Panc1 (cell line): Measurements from ENCODE around the gene NT5DC1. TPM values are rescaled to one million over a fixed set of nuclear protein-coding genes. Genes with fewer than 3 reads are reported as not detected.

Experiments used
- ATAC-seq: fragments of 200-7000 bp; cut with Tn5 transposase; 2 replicates; pipeline ENCODE4 v1.9.1; 2020; ENCODE audit warnings: mild to moderate bottlenecking, moderate library complexity
- BruUV-seq: library from RNA; stranded (reverse); fragments of 400-500 nt; replicated peaks from 2 replicates; lab custom pipeline; 2021; lab: Mats Ljungman, UMichigan
- CTCF ChIA-PET: fragments of 300-600 bp; sonication (Branson Sonifier 250); formaldehyde crosslinking; loops from one replicate; lab custom pipeline; 2022; ENCODE audit warnings: antibody characterized with exemption; lab: Charles Lee
- POLR2A ChIA-PET: fragments of 300-600 bp; sonication (Branson Sonifier 250); formaldehyde crosslinking; loops from one replicate; lab custom pipeline; 2022; ENCODE audit warnings: antibody characterized with exemption; lab: Charles Lee
- DNase-seq: peaks from one replicate; pipeline ENCODE4 v3.0.0-alpha.2; 2010; ENCODE audit warnings: low read depth, low spot score
- H3K27ac ChIP-seq: 2 replicates; pipeline ENCODE4 v1.5.1; 2011; ENCODE audit warnings: mild to moderate bottlenecking, low read length, inconsistent platforms
- H3K27me3 ChIP-seq: fragments of 200-500 bp; sonication (Bioruptor generic); 2 replicates; pipeline ENCODE4 v1.6.0; 2014; ENCODE audit warnings: low read length, inconsistent platforms; ENCODE audit not compliant: control insufficient read depth, insufficient read depth
- H3K36me3 ChIP-seq: fragments of 200-500 bp; sonication (Bioruptor generic); 2 replicates; pipeline ENCODE4 v1.5.1; 2014; ENCODE audit warnings: inconsistent platforms, mild to moderate bottlenecking, low read length, moderate library complexity; ENCODE audit not compliant: control insufficient read depth, insufficient read depth
- H3K4me1 ChIP-seq: 2 replicates; pipeline ENCODE4 v1.5.1; 2011; ENCODE audit warnings: inconsistent platforms, mild to moderate bottlenecking, low read length, moderate library complexity; ENCODE audit not compliant: control insufficient read depth, insufficient read depth
- H3K4me3 ChIP-seq, 2 experiments: 2 replicates each; pipeline ENCODE4 v1.5.1; 2011 to 2012; ENCODE audit warnings: low read depth in 2 of 2, low read length in 2 of 2, mild to moderate bottlenecking in 2 of 2, inconsistent platforms in 1 of 2, moderate library complexity in 1 of 2
- H3K9me3 ChIP-seq: fragments of 200-500 bp; sonication (Bioruptor generic); 2 replicates; pipeline ENCODE4 v1.5.1; 2014; ENCODE audit warnings: low read depth, mild to moderate bottlenecking, inconsistent platforms, low read length, moderate library complexity; ENCODE audit not compliant: control insufficient read depth, insufficient read depth
- CTCF ChIP-seq: fragments of 450-650 bp; IDR thresholded peaks from 2 replicates; pipeline ENCODE4 v1.5.1; 2017; ENCODE audit warnings: mild to moderate bottlenecking
- POLR2AphosphoS5 ChIP-seq: IDR thresholded peaks from 2 replicates; pipeline ENCODE4 v1.6.1; 2012; ENCODE audit warnings: mild to moderate bottlenecking, low read depth, low read length, moderate library complexity
- REST ChIP-seq, 2 experiments: IDR thresholded peaks; 2 replicates each; pipeline ENCODE4 v1.6.1; 2011 to 2012; ENCODE audit warnings: low read depth in 2 of 2, control low read depth in 1 of 2, low read length in 1 of 2, mild to moderate bottlenecking in 1 of 2, moderate library complexity in 1 of 2; ENCODE audit not compliant: insufficient read depth in 1 of 2
- SIN3A ChIP-seq: IDR thresholded peaks from 2 replicates; pipeline ENCODE4 v1.6.1; 2012; ENCODE audit warnings: low read depth, mild to moderate bottlenecking, low read length, moderate library complexity, borderline replicate concordance; ENCODE audit not compliant: insufficient read depth
- TCF7L2 ChIP-seq: IDR thresholded peaks from 2 replicates; pipeline ENCODE4 v1.6.1; 2011; ENCODE audit warnings: mild to moderate bottlenecking, low read depth, low read length, inconsistent platforms
- in situ Hi-C: cut with HindIII; loops from 2 replicates; pipeline ENCODE4 v1.10.0; 2016; ENCODE audit warnings: low sequenced_read_pairs, low pct_unique_long_range_greater_than_20kb
- intact Hi-C: fragments of 100-400 bp; cut with micrococcal nuclease; formaldehyde crosslinking; loops from one replicate; pipeline ENCODE4 v1.10.0; 2022; ENCODE audit not compliant: unreplicated experiment
- total RNA-seq: library from RNA; stranded (reverse); gene quantifications from one replicate; pipeline ENCODE4 v1.2.1, GENCODE V29; 2021; ENCODE audit not compliant: unreplicated experiment

Gene NT5DC1
- total RNA-seq, 1 experiment from 2014 or later: 79.1 TPM

GRCh38 chr6:116175344-116175743 lies 74.7 kb downstream of the NT5DC1 start:
- TF ChIP-seq TCF7L2: no peak
- TF ChIP-seq REST (IDR thresholded peaks at IDR 0.05; ENCODE audit: insufficient read depth in 1 of 2, low read depth in 2 of 2, low read length in 1 of 2): no peak
- no peak for TF ChIP-seq POLR2AphosphoS5
- no peak for TF ChIP-seq CTCF
- no peak for TF ChIP-seq SIN3A
- in situ Hi-C loops (no loop called here), intact Hi-C loops (no loop called here)
- BruUV-seq: no TSS peak
- Histone ChIP-seq H3K36me3 (no peaks in the 10 kb centered on the region), H3K4me1 (no peaks in the 10 kb centered on the region), H3K4me3 (no peak overlapping the region), H3K27ac (no peak overlapping the region), H3K9me3 (peaks cover 8% of the 10 kb centered on the region; the same call in 1 of the 2 replicates), H3K27me3 (no peaks in the 10 kb centered on the region)
- ATAC-seq: no peak
- DNase-seq: no peak
- CTCF ChIA-PET: no interaction called here
- POLR2A ChIA-PET: no interaction called here

GRCh38 chr6:116176596-116176995 lies 75.9 kb downstream of the NT5DC1 start:
- intact Hi-C loops (no loop called here), in situ Hi-C loops (no loop called here)
- Histone ChIP-seq H3K4me1 (no peaks in the 10 kb centered on the region), H3K9me3 (peaks cover 8% of the 10 kb centered on the region; the same call in 1 of the 2 replicates), H3K27ac (no peak overlapping the region), H3K36me3 (no peaks in the 10 kb centered on the region), H3K27me3 (no peaks in the 10 kb centered on the region), H3K4me3 (no peak overlapping the region)
- ATAC-seq: no peak
- no peak for DNase-seq
- ChIA-PET POLR2A (no interaction called here), CTCF (no interaction called here)
- TF ChIP-seq REST (IDR thresholded peaks at IDR 0.05; ENCODE audit: insufficient read depth in 1 of 2, low read depth in 2 of 2, low read length in 1 of 2) (no peak), TCF7L2 (no peak), POLR2AphosphoS5 (no peak), SIN3A (no peak), CTCF (no peak)
- no TSS peak for BruUV-seq
